H1 (cell line): ENCODE data around the gene GLRX5.

Source experiments
- EZH2 ChIP-seq: fragments of 200-600 bp; sonication (generic); IDR thresholded peaks from 2 replicates; pipeline ENCODE4 v1.7.1; 2012; ENCODE audit warnings: low read depth, mild to moderate bottlenecking, moderate library complexity, low read length, inconsistent platforms; ENCODE audit not compliant: severe bottlenecking
- GABPA ChIP-seq: IDR thresholded peaks from 2 replicates; pipeline ENCODE4 v1.6.1; 2011; ENCODE audit warnings: mild to moderate bottlenecking, low read length, moderate library complexity, borderline replicate concordance; ENCODE audit not compliant: insufficient read depth
- JUND ChIP-seq: IDR thresholded peaks from 2 replicates; pipeline ENCODE4 v1.6.1; 2011; ENCODE audit warnings: mild to moderate bottlenecking, improper control_type of control experiment, low read length
- TAF1 ChIP-seq: IDR thresholded peaks from 2 replicates; pipeline ENCODE4 v1.6.1; 2011; ENCODE audit warnings: mild to moderate bottlenecking, low read depth, low read length
- TF ChIP-seq, protein P1 (sequence below), 3 experiments: IDR thresholded peaks; 1 replicate in 2 of 3; 2 replicates in 1 of 3; pipeline versions ENCODE4 v1.5.1 to v1.6.1; 2011; ENCODE audit warnings: low read length in 3 of 3, mild to moderate bottlenecking in 3 of 3, inconsistent platforms in 2 of 3, low read depth in 1 of 3, moderate library complexity in 1 of 3; ENCODE audit not compliant: insufficient read depth in 1 of 3; ENCODE audit errors: control extremely low read depth in 1 of 3

DNA sequence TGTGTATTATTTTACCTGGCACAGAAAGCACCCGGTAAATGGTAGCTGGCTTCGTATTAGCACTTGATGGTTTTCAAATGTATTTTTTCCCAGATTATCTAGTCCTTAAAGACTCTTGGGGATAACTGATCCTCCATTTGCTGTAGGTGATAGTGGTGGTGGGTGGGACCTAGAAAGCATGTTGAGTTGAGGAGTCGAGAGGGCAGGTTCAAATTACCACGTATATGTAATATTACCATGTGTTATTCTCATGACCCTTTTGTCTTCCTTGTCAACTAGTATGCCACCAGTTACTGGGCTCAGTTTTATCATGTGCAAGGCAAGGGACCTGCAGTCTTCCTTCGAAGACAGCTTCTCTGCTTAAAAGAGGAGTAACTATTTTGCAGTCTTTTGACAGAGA lies 1.8 kb downstream of the GLRX5 start:
- no peak for TF ChIP-seq JUND
- no peak for TF ChIP-seq EZH2
- TF ChIP-seq, protein P1, sequence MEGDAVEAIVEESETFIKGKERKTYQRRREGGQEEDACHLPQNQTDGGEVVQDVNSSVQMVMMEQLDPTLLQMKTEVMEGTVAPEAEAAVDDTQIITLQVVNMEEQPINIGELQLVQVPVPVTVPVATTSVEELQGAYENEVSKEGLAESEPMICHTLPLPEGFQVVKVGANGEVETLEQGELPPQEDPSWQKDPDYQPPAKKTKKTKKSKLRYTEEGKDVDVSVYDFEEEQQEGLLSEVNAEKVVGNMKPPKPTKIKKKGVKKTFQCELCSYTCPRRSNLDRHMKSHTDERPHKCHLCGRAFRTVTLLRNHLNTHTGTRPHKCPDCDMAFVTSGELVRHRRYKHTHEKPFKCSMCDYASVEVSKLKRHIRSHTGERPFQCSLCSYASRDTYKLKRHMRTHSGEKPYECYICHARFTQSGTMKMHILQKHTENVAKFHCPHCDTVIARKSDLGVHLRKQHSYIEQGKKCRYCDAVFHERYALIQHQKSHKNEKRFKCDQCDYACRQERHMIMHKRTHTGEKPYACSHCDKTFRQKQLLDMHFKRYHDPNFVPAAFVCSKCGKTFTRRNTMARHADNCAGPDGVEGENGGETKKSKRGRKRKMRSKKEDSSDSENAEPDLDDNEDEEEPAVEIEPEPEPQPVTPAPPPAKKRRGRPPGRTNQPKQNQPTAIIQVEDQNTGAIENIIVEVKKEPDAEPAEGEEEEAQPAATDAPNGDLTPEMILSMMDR (IDR thresholded peaks at IDR 0.05; ENCODE audit: control extremely low read depth in 1 of 3, insufficient read depth in 1 of 3, low read depth in 1 of 3, low read length in 3 of 3), result no peak
- TF ChIP-seq GABPA, result no peak
- TF ChIP-seq TAF1, result no peak
